ENCODE data around the gene COL28A1. TPM values are rescaled to one million over a fixed set of nuclear protein-coding genes. Genes with fewer than 3 reads are reported as not detected.
A peak's percentile ranks its signal among the peaks of the same experiment; 100 is the strongest.
"Not testable (repeated sequence)": the region's sequence is repeated elsewhere in the genome, so short reads cannot be mapped to it uniquely, and the experiment has no call there.

COL28A1 gene
- total RNA-seq, 1 donor from 2014 or later: not detected

GRCh38 chr7:7519528-7519927 lies 16.1 kb downstream of the COL28A1 start:
- no peak for DNase-seq (ENCODE audit: low read depth in 2 of 2)

- DNase-seq (ENCODE audit: low read depth in 2 of 2): no peak
Measured at GRCh38 chr7:7519056-7519455, 16.6 kb downstream of the COL28A1 start.

GRCh38 chr7:7517754-7518153 lies 17.9 kb downstream of the COL28A1 start:
- no peak for DNase-seq (ENCODE audit: low read depth in 2 of 2)

GRCh38 chr7:7516662-7517061 lies 19.0 kb downstream of the COL28A1 start:
- DNase-seq (ENCODE audit: low read depth in 2 of 2): no peak

- DNase-seq (ENCODE audit: low read depth in 2 of 2): no peak
Measured at GRCh38 chr7:7516156-7516555, 19.5 kb downstream of the COL28A1 start.

- DNase-seq (ENCODE audit: low read depth in 2 of 2): no peak
Measured at GRCh38 chr7:7512861-7513597, 22.6 kb downstream of the COL28A1 start.

- DNase-seq (ENCODE audit: low read depth in 2 of 2): no peak
Measured at GRCh38 chr7:7510794-7511193, 24.9 kb downstream of the COL28A1 start.

- DNase-seq (ENCODE audit: low read depth in 2 of 2): no peak
Measured at GRCh38 chr7:7505915-7506314, 29.8 kb downstream of the COL28A1 start.

- DNase-seq (ENCODE audit: low read depth in 2 of 2): no peak
Measured at GRCh38 chr7:7504910-7505704, 30.6 kb downstream of the COL28A1 start.

GRCh38 chr7:7499892-7500291 lies 35.8 kb downstream of the COL28A1 start:
- no peak for DNase-seq (ENCODE audit: low read depth in 2 of 2)

- no peak for DNase-seq (ENCODE audit: low read depth in 2 of 2)
Measured at GRCh38 chr7:7498856-7499255, 36.8 kb downstream of the COL28A1 start.

- DNase-seq (ENCODE audit: low read depth in 2 of 2): no peak
Measured at GRCh38 chr7:7496311-7496710, 39.4 kb downstream of the COL28A1 start.

- no peak for DNase-seq (ENCODE audit: low read depth in 2 of 2)
Measured at GRCh38 chr7:7495171-7495570, 40.5 kb downstream of the COL28A1 start.

GRCh38 chr7:7491044-7491443 lies 44.6 kb downstream of the COL28A1 start:
- no peak for DNase-seq (ENCODE audit: low read depth in 2 of 2)

- DNase-seq (ENCODE audit: low read depth in 2 of 2): peak in 1 of 2 donors; percentile 8
Measured at GRCh38 chr7:7490003-7490402, 45.7 kb downstream of the COL28A1 start.

- peak in 1 of 2 donors; percentile 0 for DNase-seq (ENCODE audit: low read depth in 2 of 2)
Measured at GRCh38 chr7:7489546-7489945, 46.1 kb downstream of the COL28A1 start.

GRCh38 chr7:7486362-7486761 lies 49.3 kb downstream of the COL28A1 start:
- no peak for DNase-seq (ENCODE audit: low read depth in 2 of 2)

- DNase-seq (ENCODE audit: low read depth in 2 of 2): no peak
Measured at GRCh38 chr7:7484072-7484471, 51.6 kb downstream of the COL28A1 start.

GRCh38 chr7:7481802-7482201 lies 53.9 kb downstream of the COL28A1 start:
- DNase-seq (ENCODE audit: low read depth in 2 of 2): no peak

- no peak for DNase-seq (ENCODE audit: low read depth in 2 of 2)
Measured at GRCh38 chr7:7479275-7479805, 56.3 kb downstream of the COL28A1 start.

GRCh38 chr7:7478569-7478968 lies 57.1 kb downstream of the COL28A1 start:
- DNase-seq (ENCODE audit: low read depth in 2 of 2): no peak

GRCh38 chr7:7477641-7478040 lies 58.0 kb downstream of the COL28A1 start:
- DNase-seq (ENCODE audit: low read depth in 2 of 2): not testable (repeated sequence)

- DNase-seq (ENCODE audit: low read depth in 2 of 2): no peak
Measured at GRCh38 chr7:7476381-7476780, 59.3 kb downstream of the COL28A1 start.

Data from lung microvascular endothelial cell (primary cell).